ENCODE measurements around the gene STARD8.

STARD8 gene

GRCh38 chrX:68754406-68754805 is 106.9 kb downstream of the STARD8 start:
- FAIRE-seq = no peak

GRCh38 chrX:68755616-68756125 is 108.2 kb downstream of the STARD8 start:
- no peak for FAIRE-seq

GRCh38 chrX:68757331-68757730 is 109.9 kb downstream of the STARD8 start:
- no peak for FAIRE-seq

- no peak for FAIRE-seq
These were observed 110.3 kb downstream of the STARD8 start for GRCh38 chrX:68757731-68758130.

- no peak for FAIRE-seq
These were observed 111.2 kb downstream of the STARD8 start for GRCh38 chrX:68758671-68759070.

- no peak for FAIRE-seq
These were observed 113.6 kb downstream of the STARD8 start for GRCh38 chrX:68761086-68761485.

GRCh38 chrX:68762766-68763165 is 115.3 kb downstream of the STARD8 start:
- no peak for FAIRE-seq

- no peak for FAIRE-seq
These were observed 116.0 kb downstream of the STARD8 start for GRCh38 chrX:68763481-68763880.
